HEK293T (cell line): ENCODE data around the gene ZCCHC9.

Source experiments
- ARNT ChIP-seq: fragments of 450-650 bp; IDR thresholded peaks from 2 replicates; pipeline ENCODE4 v1.6.1; 2017; ENCODE audit warnings: mild to moderate bottlenecking
- FOXA1 ChIP-seq: fragments of 450-650 bp; IDR thresholded peaks from 2 replicates; pipeline ENCODE4 v1.6.1; 2016; ENCODE audit warnings: mild to moderate bottlenecking
- FOXM1 ChIP-seq: fragments of 450-650 bp; IDR thresholded peaks from 2 replicates; pipeline ENCODE4 v1.6.1; 2017; ENCODE audit warnings: mild to moderate bottlenecking, borderline replicate concordance
- TF ChIP-seq, protein P1 (sequence below): fragments of 450-650 bp; IDR thresholded peaks from 2 replicates; pipeline ENCODE4 v1.6.1; 2016

DNA sequence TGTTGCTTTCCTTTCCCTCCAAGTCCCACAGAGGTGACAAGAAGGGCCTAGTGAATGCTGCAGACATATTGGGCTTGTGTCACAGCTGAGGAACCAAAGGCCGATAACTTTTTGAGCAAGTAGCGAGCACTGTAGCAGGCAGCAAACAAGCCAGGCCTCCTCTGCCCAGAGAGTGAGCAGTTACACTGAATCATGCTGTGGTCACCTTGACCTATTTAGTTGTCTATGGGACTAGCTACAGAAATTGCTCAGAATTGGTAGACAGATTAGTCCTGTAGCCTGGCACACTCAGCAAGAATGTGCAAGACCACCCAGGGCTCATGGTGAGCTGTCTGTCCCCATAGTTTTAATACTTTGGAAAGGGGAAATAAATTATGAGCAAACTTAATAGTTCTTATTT, 25.2 kb downstream of the ZCCHC9 start:
- TF ChIP-seq FOXA1 (no peak), ARNT (no peak), FOXM1 (no peak)
- TF ChIP-seq, protein P1, sequence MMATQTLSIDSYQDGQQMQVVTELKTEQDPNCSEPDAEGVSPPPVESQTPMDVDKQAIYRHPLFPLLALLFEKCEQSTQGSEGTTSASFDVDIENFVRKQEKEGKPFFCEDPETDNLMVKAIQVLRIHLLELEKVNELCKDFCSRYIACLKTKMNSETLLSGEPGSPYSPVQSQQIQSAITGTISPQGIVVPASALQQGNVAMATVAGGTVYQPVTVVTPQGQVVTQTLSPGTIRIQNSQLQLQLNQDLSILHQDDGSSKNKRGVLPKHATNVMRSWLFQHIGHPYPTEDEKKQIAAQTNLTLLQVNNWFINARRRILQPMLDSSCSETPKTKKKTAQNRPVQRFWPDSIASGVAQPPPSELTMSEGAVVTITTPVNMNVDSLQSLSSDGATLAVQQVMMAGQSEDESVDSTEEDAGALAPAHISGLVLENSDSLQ: no peak
